Measurements from ENCODE around the gene PPFIA4.

- TF ChIP-seq MAZ (IDR thresholded peaks at IDR 0.05; ENCODE audit: borderline replicate concordance, low read depth, low read length): no peak
- no peak for TF ChIP-seq CTCF (conservative IDR thresholded peaks at IDR 0.05; ENCODE audit: low read depth, low read length)
- TF ChIP-seq MAFK (IDR thresholded peaks at IDR 0.05; ENCODE audit: low read depth, low read length): no peak
- no peak for TF ChIP-seq POLR2A (IDR thresholded peaks at IDR 0.05; ENCODE audit: low read depth, low read length)
- TF ChIP-seq RAD21 (IDR thresholded peaks at IDR 0.05; ENCODE audit: low read length): no peak
Observed at GRCh38 chr1:203060115-203060514, 33.8 kb downstream of the PPFIA4 start.
